SK-N-SH treated with all-trans-retinoic acid at 6 μM for 48 hours (cell line): ENCODE measurements around the gene CCDC57.

Source experiments
- ATAC-seq: fragments of 200-7000 bp; cut with Tn5 transposase; 3 replicates; pipeline ENCODE4 v1.9.1; 2020; ENCODE audit warnings: mild to moderate bottlenecking, moderate library complexity
- ARNTL ChIP-seq: fragments of 450-650 bp; formaldehyde crosslinking; IDR thresholded peaks from 2 replicates; pipeline ENCODE4 v1.5.0; 2020; ENCODE audit warnings: low read depth, mild to moderate bottlenecking, moderate library complexity, borderline replicate concordance
- BACH2 ChIP-seq: fragments of 250-450 bp; sonication (Bioruptor Pico); IDR thresholded peaks from 2 replicates; pipeline ENCODE4 v1.9.0; 2021; ENCODE audit warnings: mild to moderate bottlenecking, borderline replicate concordance
- CREB5 ChIP-seq: fragments of 250-450 bp; sonication (Bioruptor Pico); IDR thresholded peaks from 2 replicates; pipeline ENCODE4 v1.5.1; 2020; ENCODE audit warnings: low read depth, mild to moderate bottlenecking, moderate library complexity
- CSDC2 ChIP-seq: fragments of 250-450 bp; sonication (Bioruptor Pico); IDR thresholded peaks from 2 replicates; pipeline ENCODE4 v1.5.0; 2020; ENCODE audit warnings: mild to moderate bottlenecking, moderate library complexity
- CSRNP3 ChIP-seq: fragments of 250-450 bp; sonication (Bioruptor Pico); IDR thresholded peaks from 2 replicates; pipeline ENCODE4 v1.5.1; 2021; ENCODE audit warnings: mild to moderate bottlenecking, moderate library complexity
- ESRRG ChIP-seq: fragments of 250-450 bp; sonication (Bioruptor Pico); IDR thresholded peaks from 2 replicates; pipeline ENCODE4 v1.6.1; 2021; ENCODE audit warnings: mild to moderate bottlenecking
- GLIS3 ChIP-seq: fragments of 250-450 bp; sonication (Bioruptor Pico); IDR thresholded peaks from 2 replicates; pipeline ENCODE4 v1.5.0; 2020; ENCODE audit warnings: mild to moderate bottlenecking, moderate library complexity
- ISL1 ChIP-seq: fragments of 250-450 bp; sonication (Bioruptor Pico); IDR thresholded peaks from 2 replicates; pipeline ENCODE4 v2.1.2; 2022; ENCODE audit warnings: mild to moderate bottlenecking, moderate library complexity
- OSR1 ChIP-seq: fragments of 250-450 bp; sonication (Bioruptor Pico); IDR thresholded peaks from 2 replicates; pipeline ENCODE4 v1.8.0; 2022; ENCODE audit warnings: moderate library complexity, mild to moderate bottlenecking, inconsistent platforms
- POU6F1 ChIP-seq: fragments of 250-450 bp; sonication (Bioruptor Pico); IDR thresholded peaks from 2 replicates; pipeline ENCODE4 v1.8.0; 2021; ENCODE audit warnings: low read depth, mild to moderate bottlenecking, moderate library complexity, borderline replicate concordance
- PPARA ChIP-seq: fragments of 250-450 bp; sonication (Bioruptor Pico); IDR thresholded peaks from 2 replicates; pipeline ENCODE4 v1.5.0; 2020; ENCODE audit warnings: mild to moderate bottlenecking, borderline replicate concordance
- RARB ChIP-seq: fragments of 250-450 bp; sonication (Bioruptor Pico); IDR thresholded peaks from 2 replicates; pipeline ENCODE4 v1.8.0; 2021; ENCODE audit warnings: mild to moderate bottlenecking, moderate library complexity
- SNAI2 ChIP-seq: fragments of 250-450 bp; sonication (Bioruptor Pico); IDR thresholded peaks from 2 replicates; pipeline ENCODE4 v1.5.0; 2020; ENCODE audit warnings: mild to moderate bottlenecking, moderate library complexity
- TCF4 ChIP-seq: fragments of 250-450 bp; sonication (Bioruptor Pico); IDR thresholded peaks from 2 replicates; pipeline ENCODE4 v1.8.0; 2021; ENCODE audit warnings: mild to moderate bottlenecking, moderate library complexity, borderline replicate concordance
- TOX ChIP-seq: fragments of 250-450 bp; sonication (Bioruptor Pico); IDR thresholded peaks from 2 replicates; pipeline ENCODE4 v1.8.0; 2021; ENCODE audit warnings: mild to moderate bottlenecking, moderate library complexity, borderline replicate concordance
- TSHZ2 ChIP-seq: fragments of 250-450 bp; sonication (Bioruptor Pico); IDR thresholded peaks from 2 replicates; pipeline ENCODE4 v1.5.0; 2020; ENCODE audit warnings: mild to moderate bottlenecking, moderate library complexity
- ZC3H10 ChIP-seq: fragments of 250-450 bp; sonication (Bioruptor Pico); IDR thresholded peaks from 2 replicates; pipeline ENCODE4 v1.5.1; 2021; ENCODE audit warnings: mild to moderate bottlenecking, moderate library complexity
- ZFP3 ChIP-seq: fragments of 250-450 bp; sonication (Bioruptor Pico); IDR thresholded peaks from 2 replicates; pipeline ENCODE4 v1.5.0; 2020; ENCODE audit warnings: mild to moderate bottlenecking, moderate library complexity
- ZFP30 ChIP-seq: fragments of 450-650 bp; formaldehyde crosslinking; IDR thresholded peaks from 2 replicates; pipeline ENCODE4 v1.5.0; 2022; ENCODE audit warnings: mild to moderate bottlenecking, moderate library complexity
- ZNF8 ChIP-seq: fragments of 450-650 bp; formaldehyde crosslinking; IDR thresholded peaks from 2 replicates; pipeline ENCODE4 v1.5.0; 2020; ENCODE audit warnings: mild to moderate bottlenecking, moderate library complexity
- TF ChIP-seq, protein P1 (sequence below): fragments of 250-450 bp; sonication (Bioruptor Pico); IDR thresholded peaks from 2 replicates; pipeline ENCODE4 v1.8.0; 2020; ENCODE audit warnings: mild to moderate bottlenecking, moderate library complexity, borderline replicate concordance

Gene CCDC57

DNA sequence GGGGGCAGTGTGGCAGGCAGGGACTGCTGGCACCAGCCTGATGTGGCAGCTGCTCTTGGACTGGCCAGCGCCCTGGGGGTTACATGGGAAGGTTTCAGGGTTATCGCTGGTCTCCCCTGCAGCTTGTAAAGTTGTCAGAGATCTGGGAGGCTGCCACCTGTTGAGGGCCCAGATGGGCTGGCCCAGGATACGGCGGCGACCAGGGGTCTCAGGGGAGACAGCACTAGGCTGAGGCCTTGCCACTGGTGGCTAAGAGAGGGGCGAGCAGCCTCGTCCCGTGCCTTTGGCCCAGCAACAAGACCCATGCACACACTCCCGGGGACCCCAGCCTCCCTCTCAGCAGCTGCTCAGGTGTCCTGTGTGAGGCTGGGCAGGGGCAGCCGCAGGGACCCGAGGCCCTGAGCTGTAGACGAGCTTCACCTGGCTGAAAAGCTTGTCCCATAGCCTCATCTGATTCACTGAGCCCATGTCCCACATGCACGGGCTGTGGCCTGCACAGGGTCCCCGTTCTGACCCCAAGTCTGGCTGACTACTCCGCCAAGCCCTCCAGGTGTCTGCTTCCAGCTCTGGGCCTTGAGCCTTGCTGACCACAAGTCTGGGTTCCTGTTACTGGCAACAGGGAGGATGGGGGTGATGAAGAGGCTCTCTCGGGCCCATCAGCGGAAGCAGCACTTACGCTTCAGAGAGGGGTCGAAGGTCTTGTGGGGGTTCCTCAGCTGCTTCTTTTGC, 153.2 kb downstream of the CCDC57 start:
- ATAC-seq = peak; percentile 2
- TF ChIP-seq ZC3H10 (CRISPR knock-in tag) (no peak), ARNTL (CRISPR knock-in tag) (no peak), TOX (CRISPR knock-in tag) (no peak), CSDC2 (CRISPR knock-in tag) (no peak), TSHZ2 (CRISPR knock-in tag) (no peak), ZFP30 (no peak), ZNF8 (CRISPR knock-in tag) (no peak), POU6F1 (CRISPR knock-in tag) (no peak), ESRRG (no peak), OSR1 (no peak), SNAI2 (no peak), GLIS3 (CRISPR knock-in tag) (no peak), CREB5 (CRISPR knock-in tag) (no peak), TCF4 (CRISPR knock-in tag) (no peak), ISL1 (CRISPR knock-in tag) (no peak), ZFP3 (CRISPR knock-in tag) (no peak), BACH2 (CRISPR knock-in tag) (no peak)
- TF ChIP-seq, protein P1, sequence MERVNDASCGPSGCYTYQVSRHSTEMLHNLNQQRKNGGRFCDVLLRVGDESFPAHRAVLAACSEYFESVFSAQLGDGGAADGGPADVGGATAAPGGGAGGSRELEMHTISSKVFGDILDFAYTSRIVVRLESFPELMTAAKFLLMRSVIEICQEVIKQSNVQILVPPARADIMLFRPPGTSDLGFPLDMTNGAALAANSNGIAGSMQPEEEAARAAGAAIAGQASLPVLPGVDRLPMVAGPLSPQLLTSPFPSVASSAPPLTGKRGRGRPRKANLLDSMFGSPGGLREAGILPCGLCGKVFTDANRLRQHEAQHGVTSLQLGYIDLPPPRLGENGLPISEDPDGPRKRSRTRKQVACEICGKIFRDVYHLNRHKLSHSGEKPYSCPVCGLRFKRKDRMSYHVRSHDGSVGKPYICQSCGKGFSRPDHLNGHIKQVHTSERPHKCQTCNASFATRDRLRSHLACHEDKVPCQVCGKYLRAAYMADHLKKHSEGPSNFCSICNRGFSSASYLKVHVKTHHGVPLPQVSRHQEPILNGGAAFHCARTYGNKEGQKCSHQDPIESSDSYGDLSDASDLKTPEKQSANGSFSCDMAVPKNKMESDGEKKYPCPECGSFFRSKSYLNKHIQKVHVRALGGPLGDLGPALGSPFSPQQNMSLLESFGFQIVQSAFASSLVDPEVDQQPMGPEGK (CRISPR knock-in tag) = no peak

DNA sequence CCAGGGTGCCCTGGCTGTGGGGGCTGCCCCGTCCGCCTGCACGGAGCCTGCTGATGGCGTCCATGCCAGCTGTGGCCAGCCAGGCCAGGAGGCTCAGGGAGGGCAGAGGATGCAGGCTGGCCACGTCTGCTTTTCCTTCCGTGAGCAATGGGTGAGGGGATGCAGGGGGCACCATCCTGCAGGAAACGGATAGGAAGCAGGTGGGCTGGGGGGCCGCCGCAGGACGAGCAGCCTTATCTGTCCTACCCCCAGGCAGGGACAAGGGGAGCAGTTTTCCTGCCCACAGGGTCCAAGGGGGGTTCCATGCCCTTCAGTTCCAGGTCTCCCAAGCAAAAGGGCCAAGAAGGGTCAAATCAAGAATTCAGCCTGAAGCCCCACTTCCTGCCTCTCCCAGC, 153.8 kb downstream of the CCDC57 start:
- TF ChIP-seq ZNF8 (CRISPR knock-in tag) = no peak
- no peak for TF ChIP-seq RARB (CRISPR knock-in tag)
- TF ChIP-seq TCF4 (CRISPR knock-in tag) = no peak
- TF ChIP-seq PPARA (CRISPR knock-in tag) = no peak
- no peak for TF ChIP-seq ZFP30
- no peak for TF ChIP-seq TSHZ2 (CRISPR knock-in tag)
- TF ChIP-seq GLIS3 (CRISPR knock-in tag) = no peak
- no peak for TF ChIP-seq TOX (CRISPR knock-in tag)
- no peak for TF ChIP-seq BACH2 (CRISPR knock-in tag)
- TF ChIP-seq CSRNP3 = no peak
- no peak for TF ChIP-seq CREB5 (CRISPR knock-in tag)
- no peak for TF ChIP-seq OSR1
- TF ChIP-seq, all 23 proteins: peak for 0
- ATAC-seq = no peak
